Measurements from ENCODE around the gene PLIN3. TPM values are rescaled to one million over a fixed set of nuclear protein-coding genes. Genes with fewer than 3 reads are reported as not detected.
A peak's percentile ranks its signal among the peaks of the same experiment; 100 is the strongest.
"Not testable (repeated sequence)": the region's sequence is repeated elsewhere in the genome, so short reads cannot be mapped to it uniquely, and the experiment has no call there.

Gene PLIN3
- total RNA-seq, 1 donor from 2014 or later: 93.8 TPM

- Histone ChIP-seq H3K27ac (no peak overlapping the region), H3K4me3 (no peak overlapping the region), H3K4me1 (no peaks in the 10 kb centered on the region), H3K27me3 (no peaks in the 10 kb centered on the region), H3K36me3 (peaks cover 0 to 55% of the 10 kb centered on the region in 2 donors), H3K9me3 (no peaks in the 10 kb centered on the region)
- intact Hi-C loops (cut with DNase I): loop anchor here (5.0 kb wide), 1 partner anchor 39 kb away; no protein-coding TSS in a partner anchor
- no peak for TF ChIP-seq POLR2A (IDR thresholded peaks at IDR 0.05)
- TF ChIP-seq POLR2AphosphoS5 (IDR thresholded peaks at IDR 0.05; ENCODE audit: insufficient read depth in 1 of 2, low read depth in 1 of 2): peak in 1 of 2 donors; percentile 28
- TF ChIP-seq, protein P1, sequence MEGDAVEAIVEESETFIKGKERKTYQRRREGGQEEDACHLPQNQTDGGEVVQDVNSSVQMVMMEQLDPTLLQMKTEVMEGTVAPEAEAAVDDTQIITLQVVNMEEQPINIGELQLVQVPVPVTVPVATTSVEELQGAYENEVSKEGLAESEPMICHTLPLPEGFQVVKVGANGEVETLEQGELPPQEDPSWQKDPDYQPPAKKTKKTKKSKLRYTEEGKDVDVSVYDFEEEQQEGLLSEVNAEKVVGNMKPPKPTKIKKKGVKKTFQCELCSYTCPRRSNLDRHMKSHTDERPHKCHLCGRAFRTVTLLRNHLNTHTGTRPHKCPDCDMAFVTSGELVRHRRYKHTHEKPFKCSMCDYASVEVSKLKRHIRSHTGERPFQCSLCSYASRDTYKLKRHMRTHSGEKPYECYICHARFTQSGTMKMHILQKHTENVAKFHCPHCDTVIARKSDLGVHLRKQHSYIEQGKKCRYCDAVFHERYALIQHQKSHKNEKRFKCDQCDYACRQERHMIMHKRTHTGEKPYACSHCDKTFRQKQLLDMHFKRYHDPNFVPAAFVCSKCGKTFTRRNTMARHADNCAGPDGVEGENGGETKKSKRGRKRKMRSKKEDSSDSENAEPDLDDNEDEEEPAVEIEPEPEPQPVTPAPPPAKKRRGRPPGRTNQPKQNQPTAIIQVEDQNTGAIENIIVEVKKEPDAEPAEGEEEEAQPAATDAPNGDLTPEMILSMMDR (IDR thresholded peaks at IDR 0.05): peak; percentile 83 to 90 (median 89)
- DNase-seq (ENCODE audit: extremely low spot score in 2 of 2): no peak
Observed at GRCh38 chr19:4851551-4852290, 15.7 kb downstream of the PLIN3 start.

DNA sequence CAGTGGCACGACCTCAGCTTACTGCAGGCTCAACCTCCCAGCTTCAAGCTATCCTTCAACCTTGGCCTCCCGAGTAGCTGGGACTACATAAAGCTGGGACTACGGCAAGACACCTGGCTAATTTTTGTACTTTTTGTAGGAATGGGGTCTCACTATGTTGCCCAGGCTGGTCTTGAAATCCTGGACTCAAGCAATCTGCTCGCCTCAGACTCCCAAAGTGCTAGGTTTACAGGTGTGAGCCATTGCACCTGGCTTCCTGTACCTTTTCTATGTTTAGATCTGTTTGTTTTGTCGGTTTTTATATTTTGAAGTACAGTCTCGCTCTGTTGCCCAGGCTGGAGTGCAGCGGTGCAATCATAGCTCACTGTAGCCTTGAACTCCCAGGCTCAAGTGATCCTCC, 18.4 kb downstream of the PLIN3 start:
- intact Hi-C loops (cut with DNase I): no loop called here
- Histone ChIP-seq H3K36me3 (peaks cover 0 to 59% of the 10 kb centered on the region in 2 donors), H3K4me3 (no peak overlapping the region), H3K9me3 (no peaks in the 10 kb centered on the region), H3K4me1 (no peaks in the 10 kb centered on the region), H3K27me3 (no peaks in the 10 kb centered on the region), H3K27ac (no peak overlapping the region)
- TF ChIP-seq POLR2AphosphoS5 (IDR thresholded peaks at IDR 0.05; ENCODE audit: insufficient read depth in 1 of 2, low read depth in 1 of 2) (no peak), POLR2A (IDR thresholded peaks at IDR 0.05) (no peak)
- TF ChIP-seq, protein P1 (IDR thresholded peaks at IDR 0.05): no peak
- DNase-seq (ENCODE audit: extremely low spot score in 2 of 2): no peak

DNA sequence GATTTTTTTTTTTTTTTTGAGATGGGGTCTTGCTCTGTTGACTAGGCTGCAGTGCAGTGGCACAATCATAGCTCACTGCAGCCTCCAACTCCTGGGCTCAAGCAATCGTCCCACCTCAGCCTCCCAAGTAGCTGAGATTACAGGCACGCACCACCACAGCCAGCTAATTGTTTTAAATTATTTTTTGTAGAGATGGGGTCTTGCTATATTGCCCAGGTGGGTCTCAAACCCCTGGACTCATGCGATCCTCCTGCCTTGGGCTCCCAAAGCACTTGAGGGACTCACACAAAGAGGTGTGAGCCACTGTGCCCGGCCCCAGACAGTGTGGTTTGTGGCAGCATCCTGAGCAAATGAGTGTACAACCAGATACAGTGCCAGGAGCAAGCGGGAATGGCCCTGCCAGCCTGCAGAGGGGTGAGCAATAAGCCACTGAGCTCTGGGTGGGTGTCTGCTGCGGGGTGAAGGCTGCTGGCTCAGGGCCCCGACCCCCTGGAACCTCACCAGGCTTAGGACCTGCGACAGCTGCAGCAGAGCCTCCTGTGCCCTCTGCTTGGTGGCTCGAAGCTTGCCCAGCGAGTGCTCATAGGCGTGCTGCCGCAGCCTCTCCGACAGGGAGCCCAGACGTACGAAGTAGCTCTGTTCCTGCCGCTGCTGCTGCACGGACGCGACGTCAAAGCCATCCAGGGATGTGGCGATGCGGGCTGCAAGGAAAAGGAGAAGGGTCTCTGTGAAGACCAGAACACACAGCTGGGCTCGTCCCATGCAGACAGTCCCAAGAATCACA, 20.1 kb downstream of the PLIN3 start:
- Histone ChIP-seq H3K4me1 (no peaks in the 10 kb centered on the region), H3K4me3 (no peak overlapping the region), H3K9me3 (no peaks in the 10 kb centered on the region), H3K27me3 (no peaks in the 10 kb centered on the region), H3K27ac (no peak overlapping the region), H3K36me3 (peaks cover 0 to 62% of the 10 kb centered on the region in 2 donors)
- no peak for DNase-seq (ENCODE audit: extremely low spot score in 2 of 2)
- intact Hi-C loops (cut with DNase I): no loop called here
- TF ChIP-seq POLR2A (IDR thresholded peaks at IDR 0.05) (no peak), POLR2AphosphoS5 (IDR thresholded peaks at IDR 0.05; ENCODE audit: insufficient read depth in 1 of 2, low read depth in 1 of 2) (no peak)
- TF ChIP-seq, protein P1 (IDR thresholded peaks at IDR 0.05): no peak

GRCh38 chr19:4845975-4846374, 21.5 kb downstream of the PLIN3 start:
- intact Hi-C loops (cut with DNase I); H3K9me3 ChIP-seq; H3K4me3 ChIP-seq; H3K27me3 ChIP-seq; H3K4me1 ChIP-seq; DNase-seq (ENCODE audit: extremely low spot score in 2 of 2): not testable (repeated sequence)
- Histone ChIP-seq H3K36me3 (peaks cover 0 to 50% of the 10 kb centered on the region in 2 donors), H3K27ac (peak overlapping the region; percentile 70)

DNA sequence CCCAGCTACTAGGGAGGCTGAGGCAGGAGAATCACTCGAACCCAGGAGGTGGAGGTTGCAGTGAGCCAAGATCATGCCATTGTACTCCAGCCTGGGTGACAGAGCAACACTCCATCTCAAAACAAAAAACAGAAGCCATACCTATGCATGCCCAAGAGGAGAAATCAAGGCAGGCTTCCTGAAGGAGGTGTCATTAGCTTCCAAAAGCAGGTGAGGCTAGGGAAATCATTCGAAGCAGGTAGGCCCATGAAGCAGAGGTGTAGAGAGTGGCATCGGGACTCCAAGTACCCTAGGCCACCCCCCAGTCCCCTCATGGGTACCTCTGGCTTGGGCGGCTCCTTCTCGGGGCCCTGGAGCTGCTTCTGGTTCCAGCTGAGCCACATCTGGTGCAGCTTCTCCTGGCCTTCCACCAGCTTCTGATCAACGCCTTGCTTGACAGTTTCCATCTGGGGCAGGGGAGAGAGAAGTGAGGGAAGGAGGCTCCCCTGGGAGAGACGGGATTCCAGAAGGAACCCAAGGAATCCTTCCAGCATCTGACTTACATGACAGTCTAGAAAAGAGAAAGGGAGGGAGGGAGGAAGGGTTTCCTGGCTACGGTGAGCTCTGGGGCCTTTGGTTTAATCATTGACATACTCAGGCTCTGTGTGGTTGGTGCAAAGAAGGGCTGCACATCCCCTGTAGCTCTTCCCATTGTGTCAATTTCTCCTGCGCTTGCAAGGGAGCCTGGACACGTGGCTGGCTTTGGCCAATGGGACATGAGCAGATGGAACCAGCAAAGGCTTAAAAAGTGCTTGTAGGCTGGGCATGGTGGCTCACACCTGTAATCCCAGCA, 22.9 kb downstream of the PLIN3 start:
- Histone ChIP-seq H3K27me3 (no peaks in the 10 kb centered on the region), H3K27ac (peak overlapping the region; percentile 70), H3K36me3 (peaks cover 0 to 47% of the 10 kb centered on the region in 2 donors), H3K4me1 (no peaks in the 10 kb centered on the region), H3K4me3 (no peak overlapping the region), H3K9me3 (no peaks in the 10 kb centered on the region)
- intact Hi-C loops (cut with DNase I): no loop called here
- TF ChIP-seq POLR2AphosphoS5 (IDR thresholded peaks at IDR 0.05; ENCODE audit: insufficient read depth in 1 of 2, low read depth in 1 of 2): peak in 1 of 2 donors; percentile 59
- no peak for TF ChIP-seq POLR2A (IDR thresholded peaks at IDR 0.05)
- TF ChIP-seq, protein P1 (IDR thresholded peaks at IDR 0.05): no peak
- no peak for DNase-seq (ENCODE audit: extremely low spot score in 2 of 2)
